Stimulated activated CD4-positive, alpha-beta T cell treated with anti-CD3 and anti-CD28 coated beads, Interleukin-2, amount 100 ng/mL, for 48 hours (primary cell): ENCODE measurements around the gene GCA.

Source experiments
- DNase-seq, 2 donors: peaks; one replicate each; pipeline ENCODE4 v3.0.0-alpha.2; 2020

GCA gene

DNA sequence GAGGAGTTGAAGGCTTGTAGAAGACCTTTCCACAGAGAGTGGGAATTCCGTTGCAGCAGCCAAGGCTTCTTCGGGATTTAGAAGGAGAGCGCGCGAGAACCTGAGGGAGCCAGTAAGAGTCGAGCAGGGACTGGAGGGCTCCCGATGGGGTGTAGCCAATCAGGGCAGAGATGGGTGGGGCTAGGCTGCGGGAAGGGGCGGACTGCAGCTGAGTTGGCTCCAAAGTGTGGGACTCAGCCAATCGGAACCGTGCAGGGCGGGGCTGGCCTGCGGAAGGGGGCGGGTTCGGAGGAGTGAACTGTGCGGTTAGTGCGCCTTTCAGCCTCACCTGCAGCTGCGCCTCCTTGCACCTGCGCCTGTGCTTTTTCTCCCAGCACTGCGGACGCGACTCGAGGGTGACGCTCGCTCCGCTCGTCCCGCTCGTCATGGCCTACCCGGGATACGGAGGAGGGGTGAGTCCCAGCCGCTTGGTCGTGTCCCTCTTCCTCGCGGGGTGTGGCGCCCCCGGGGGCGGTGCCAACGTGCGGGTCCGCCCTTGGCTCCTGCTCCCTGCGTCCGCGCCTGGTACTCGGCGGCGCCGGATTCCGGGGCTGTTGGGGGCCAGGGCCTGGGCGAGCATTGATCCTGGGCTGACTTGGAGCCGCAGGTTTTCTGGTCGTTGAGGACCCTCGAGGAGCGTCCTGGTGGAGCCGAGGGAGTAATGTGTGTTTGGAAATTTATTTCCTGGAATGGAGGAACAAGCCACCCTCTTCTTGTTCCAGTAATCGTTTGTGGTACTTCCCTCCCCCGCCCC, at the start of gene GCA:
Gene GCA, plus strand, starts transcription at position 309 of the 793 bp plus-strand sequence. Its CDS starts 117 bp downstream, at position 426.
- peak; percentile 95 to 96 for DNase-seq

DNA sequence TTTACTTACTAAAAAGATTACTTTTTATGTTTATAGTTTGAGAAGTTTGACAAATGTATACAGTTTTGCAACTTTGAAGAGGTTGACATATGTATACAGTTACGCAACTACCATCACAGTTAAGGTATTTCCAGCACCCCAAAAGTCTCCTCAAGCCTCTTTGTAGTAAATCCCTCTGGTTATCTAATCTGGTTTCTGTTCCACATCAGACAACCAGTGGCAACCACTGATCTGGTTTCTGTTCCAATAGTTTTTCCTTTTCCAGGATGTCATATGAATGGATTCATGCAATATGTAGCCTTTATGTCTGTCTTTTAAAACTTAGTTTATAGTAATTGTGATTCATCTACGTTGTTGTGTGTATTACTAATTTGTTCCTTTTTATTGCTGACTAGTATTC, 48.9 kb upstream of the GCA start:
- no peak for DNase-seq

DNA sequence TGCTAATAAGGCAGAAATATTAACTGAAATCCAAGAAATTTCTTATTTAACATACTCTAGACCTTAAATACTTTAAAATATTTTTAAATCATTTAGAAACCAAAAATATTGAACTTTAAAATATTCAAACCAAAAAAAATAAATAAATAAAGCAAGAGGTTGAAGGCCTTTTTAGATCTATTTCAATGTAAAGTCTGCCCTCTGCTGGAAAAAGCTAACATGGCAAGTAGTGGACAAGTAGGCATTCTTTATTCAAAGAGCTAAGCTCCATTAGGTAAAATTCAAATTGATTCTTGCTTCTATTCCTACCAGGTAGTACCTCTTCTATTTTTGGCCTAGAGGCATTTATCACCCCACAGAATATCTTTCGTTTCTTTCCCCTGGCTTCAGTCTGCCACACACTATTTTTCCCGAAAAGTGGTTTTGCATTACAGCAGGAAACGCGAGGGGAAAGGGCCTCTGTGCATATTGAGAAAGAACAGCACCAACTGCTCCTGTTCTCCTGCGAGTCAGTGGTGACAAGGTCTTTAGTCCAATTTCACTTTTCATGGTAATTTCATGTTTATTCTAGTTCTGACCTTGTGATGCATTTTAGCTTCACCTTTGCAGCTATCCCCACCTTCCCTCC, 45.9 kb upstream of the GCA start:
- DNase-seq, result peak; percentile 56 to 66

- no peak for DNase-seq
These were observed 45.1 kb upstream of the GCA start for GRCh38 chr2:162298669-162299335.

DNA sequence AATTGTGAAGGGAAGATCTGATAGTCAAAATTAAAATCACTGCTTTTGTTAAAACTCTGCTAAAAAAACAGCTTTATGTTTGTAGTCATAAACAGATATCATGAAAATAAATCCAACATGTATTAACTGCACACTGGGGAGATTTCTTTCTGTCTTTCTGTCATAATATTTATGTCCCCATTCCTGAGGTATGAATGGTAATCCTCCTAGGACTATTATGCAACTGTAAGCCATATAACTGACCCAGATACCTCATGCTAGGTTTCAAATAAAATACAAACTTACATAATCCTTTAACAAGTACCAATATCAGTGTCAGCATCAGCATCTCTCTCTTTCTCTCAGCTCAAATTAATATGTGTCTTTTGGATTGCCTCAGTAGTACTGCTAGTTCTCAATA, 43.7 kb upstream of the GCA start:
- DNase-seq, result no peak

DNA sequence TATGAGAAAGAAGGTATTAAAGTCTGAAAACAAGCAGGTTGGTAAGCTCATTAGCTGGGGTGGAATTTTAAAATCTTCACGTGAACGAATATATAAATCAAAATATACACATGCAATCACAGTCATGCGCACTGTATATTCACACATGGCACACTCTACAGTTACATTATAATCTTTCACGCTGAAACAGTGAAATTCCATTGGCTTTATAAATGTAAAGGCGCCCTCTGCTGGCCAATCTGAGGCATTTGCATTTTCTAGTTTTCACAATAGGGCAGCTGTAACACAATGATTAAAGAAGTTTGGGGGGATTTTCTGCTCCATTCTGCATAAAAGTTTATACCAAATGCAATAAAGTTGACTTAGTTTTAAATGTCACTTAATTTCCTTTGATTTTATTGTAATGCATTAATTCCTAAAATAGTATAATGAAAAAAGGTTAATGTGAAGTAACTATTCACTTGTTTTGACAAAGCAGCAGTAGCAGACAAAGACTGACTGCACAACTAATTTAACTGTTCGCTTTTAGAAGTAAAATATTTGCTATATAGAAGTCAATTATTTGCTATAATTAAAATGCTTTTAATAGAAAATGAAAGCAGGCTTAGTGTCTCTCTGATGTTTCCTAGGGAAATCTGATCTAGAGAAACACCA, 42.7 kb upstream of the GCA start:
- DNase-seq, result peak; percentile 46 to 56

- no peak for DNase-seq
These were observed 42.1 kb upstream of the GCA start for GRCh38 chr2:162301877-162302276.

GRCh38 chr2:162305901-162306300, 38.0 kb upstream of the GCA start:
- DNase-seq, result no peak

GRCh38 chr2:162308747-162309503, 35.0 kb upstream of the GCA start:
- DNase-seq, result no peak

GRCh38 chr2:162312853-162313252, 31.1 kb upstream of the GCA start:
- DNase-seq, result no peak

DNA sequence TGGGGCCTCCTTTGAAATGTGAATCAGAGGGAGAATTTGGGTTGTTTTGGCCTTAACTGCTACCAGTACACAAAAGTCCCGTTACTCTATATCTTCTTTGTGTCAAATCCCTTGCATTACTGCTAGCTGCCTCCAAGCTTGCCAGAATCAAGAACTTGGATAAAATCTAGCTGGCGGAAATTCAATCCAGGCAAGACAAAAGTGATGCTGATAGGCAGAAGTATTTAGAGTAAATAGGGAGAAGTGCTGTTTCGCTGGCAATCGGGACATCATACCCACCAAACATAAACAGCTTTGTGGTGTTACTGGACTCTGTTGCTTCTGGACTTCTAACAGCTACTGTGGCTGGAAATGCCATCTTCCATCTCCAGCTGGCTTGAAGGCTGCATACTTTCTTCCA, 28.0 kb upstream of the GCA start:
- no peak for DNase-seq

DNA sequence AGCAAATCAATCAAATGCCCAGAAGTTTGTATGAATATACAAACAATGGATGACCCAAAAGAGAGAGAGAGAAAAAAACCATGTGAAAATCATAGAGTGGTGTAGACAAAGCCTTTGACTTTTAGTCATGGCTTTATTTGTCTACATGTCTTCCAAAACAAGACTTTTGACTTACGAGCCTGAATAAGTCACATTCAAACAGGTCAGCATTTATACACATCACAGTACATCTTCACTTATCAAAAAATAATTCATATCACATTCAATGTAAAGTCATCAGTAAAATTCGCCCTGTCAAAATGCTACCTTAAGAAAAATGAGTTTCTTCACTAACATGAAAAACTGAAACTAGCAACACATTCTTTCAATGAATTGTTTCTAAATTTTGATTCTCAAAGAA, 27.3 kb upstream of the GCA start:
- no peak for DNase-seq

GRCh38 chr2:162317058-162317742, 26.7 kb upstream of the GCA start:
- DNase-seq, result no peak

DNA sequence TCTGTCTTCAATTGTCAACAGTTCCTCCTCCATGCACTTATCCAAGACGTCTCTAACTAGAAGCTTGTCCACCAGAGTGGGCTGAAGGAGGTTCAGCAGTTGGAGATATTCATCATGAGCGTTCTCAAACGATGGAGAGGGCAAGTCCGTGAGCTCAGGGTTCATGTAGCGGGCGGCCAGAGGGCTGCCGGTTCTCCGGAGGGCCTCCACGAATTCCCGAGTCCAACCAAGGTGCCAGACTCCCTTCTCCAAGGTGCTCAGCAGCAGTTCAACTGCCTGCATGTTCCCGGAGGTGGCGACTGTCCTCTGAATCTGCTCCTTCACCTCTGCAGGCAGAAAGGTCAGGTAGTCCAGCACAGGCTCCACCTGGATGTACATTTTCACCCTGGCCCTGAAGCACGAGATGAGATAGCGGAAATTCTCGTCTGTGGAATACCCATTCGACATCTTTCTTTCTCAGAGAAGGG, 26.0 kb upstream of the GCA start:
- peak; percentile 24 to 27 for DNase-seq

GRCh38 chr2:162318328-162319180, 25.4 kb upstream of the GCA start, which contains the start of gene IFIH1:
TSS of gene IFIH1 (minus strand) at chr2:162318684. CDS start at chr2:162318307, 377 bp downstream.
- peak; percentile 60 to 61 for DNase-seq

DNA sequence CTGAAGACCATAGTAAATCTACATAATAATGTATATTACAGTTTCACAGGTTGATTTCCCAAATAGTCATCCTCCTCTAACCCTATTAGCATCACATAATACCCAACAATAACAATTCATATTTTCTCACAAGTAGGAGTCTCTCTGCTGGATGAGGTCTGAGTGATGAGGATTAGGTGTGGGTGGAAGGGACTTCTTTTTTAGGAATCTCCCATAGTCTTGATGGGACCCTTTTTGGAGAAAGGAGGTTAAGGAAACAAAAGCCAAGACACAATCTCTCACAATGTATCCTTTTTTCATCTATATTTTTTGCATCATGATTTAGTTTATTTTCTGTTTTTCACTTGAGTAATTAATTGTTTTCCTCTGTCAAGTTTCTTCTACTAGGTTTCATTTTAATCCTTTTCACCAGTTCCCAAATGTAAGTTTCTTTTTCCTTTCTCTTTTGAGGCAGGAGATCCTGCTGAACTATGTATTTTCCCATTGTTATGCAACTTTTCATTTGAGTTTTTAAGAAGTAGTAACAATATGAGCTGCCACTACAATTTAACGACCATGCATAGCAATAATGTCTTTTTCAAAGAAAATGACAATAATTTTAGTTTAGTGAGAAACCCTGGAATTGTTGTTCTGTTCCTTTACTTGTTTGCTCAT, 22.9 kb upstream of the GCA start:
- no peak for DNase-seq

GRCh38 chr2:162324953-162325352, 19.0 kb upstream of the GCA start:
- DNase-seq, result no peak

GRCh38 chr2:162327134-162327769, 16.7 kb upstream of the GCA start:
- peak in 1 of 2 donors; percentile 27 for DNase-seq

GRCh38 chr2:162327806-162328205, 16.1 kb upstream of the GCA start:
- no peak for DNase-seq
